Effector memory CD4-positive, alpha-beta T cell (primary cell): ENCODE data around the gene PCDHB5.
"Not testable (repeated sequence)": the region's sequence is repeated elsewhere in the genome, so short reads cannot be mapped to it uniquely, and the experiment has no call there.

Source experiments
- DNase-seq, 3 donors: peaks; one replicate each; pipeline ENCODE4 v3.0.0-alpha.2; 2020
- H3K27ac ChIP-seq: 2 replicates; pipeline ENCODE4 v1.7.0; 2013; ENCODE audit warnings: mild to moderate bottlenecking, low read length, moderate library complexity; ENCODE audit not compliant: insufficient read depth, poor library complexity, severe bottlenecking
- H3K27me3 ChIP-seq: replicated peaks from 2 replicates; pipeline ENCODE4 v1.7.0; 2013; ENCODE audit warnings: mild to moderate bottlenecking, low read length; ENCODE audit not compliant: insufficient read depth, control insufficient read depth, poor library complexity, severe bottlenecking
- H3K36me3 ChIP-seq: 2 replicates; pipeline ENCODE4 v1.7.0; 2013; ENCODE audit warnings: mild to moderate bottlenecking, low read length, moderate library complexity; ENCODE audit not compliant: control insufficient read depth, insufficient read depth
- H3K4me1 ChIP-seq: 2 replicates; pipeline ENCODE4 v1.7.0; 2013; ENCODE audit warnings: low read length, mild to moderate bottlenecking; ENCODE audit not compliant: control insufficient read depth, insufficient read depth, poor library complexity, severe bottlenecking
- H3K4me3 ChIP-seq: 2 replicates; pipeline ENCODE4 v1.7.0; 2013; ENCODE audit warnings: low read length, low read depth, mild to moderate bottlenecking; ENCODE audit not compliant: insufficient read depth, poor library complexity, severe bottlenecking
- H3K9me3 ChIP-seq: 2 replicates; pipeline ENCODE4 v1.7.0; 2013; ENCODE audit warnings: mild to moderate bottlenecking, low read length, moderate library complexity; ENCODE audit not compliant: control insufficient read depth

PCDHB5 gene

GRCh38 chr5:141119250-141119649 is 15.8 kb upstream of the PCDHB5 start:
- H3K4me1 ChIP-seq, result no peaks in the 10 kb centered on the region
- H3K27ac ChIP-seq, result no peak overlapping the region
- no peaks in the 10 kb centered on the region for H3K36me3 ChIP-seq
- no peak overlapping the region for H3K4me3 ChIP-seq
- H3K27me3 ChIP-seq, result no peaks in the 10 kb centered on the region
- no peak for DNase-seq
- no peaks in the 10 kb centered on the region for H3K9me3 ChIP-seq

- Histone ChIP-seq H3K36me3 (no peaks in the 10 kb centered on the region), H3K4me1 (no peaks in the 10 kb centered on the region), H3K27me3 (no peaks in the 10 kb centered on the region), H3K4me3 (no peak within 1 kb of the TSS), H3K27ac (no peak within 1 kb of the TSS), H3K9me3 (no peaks in the 10 kb centered on the region)
- no peak for DNase-seq
These were observed 13.4 kb upstream of the PCDHB5 start, which contains the start of gene PCDHB4 for GRCh38 chr5:141121563-141121962. Gene PCDHB4, plus strand, starts transcription at chr5:141121818. Its CDS starts 181 bp downstream, at chr5:141121999.

- Histone ChIP-seq H3K27ac (no peak overlapping the region), H3K27me3 (no peaks in the 10 kb centered on the region), H3K9me3 (no peaks in the 10 kb centered on the region), H3K36me3 (no peaks in the 10 kb centered on the region), H3K4me3 (no peak overlapping the region), H3K4me1 (no peaks in the 10 kb centered on the region)
- DNase-seq, result no peak
These were observed 13.0 kb upstream of the PCDHB5 start for GRCh38 chr5:141121985-141122384.

GRCh38 chr5:141123396-141124135 is 11.4 kb upstream of the PCDHB5 start:
- not testable (repeated sequence) for H3K9me3 ChIP-seq, DNase-seq, H3K27ac ChIP-seq, H3K4me3 ChIP-seq, H3K36me3 ChIP-seq, H3K27me3 ChIP-seq, H3K4me1 ChIP-seq

GRCh38 chr5:141127305-141127704 is 7.7 kb upstream of the PCDHB5 start:
- Histone ChIP-seq H3K4me3 (no peak overlapping the region), H3K9me3 (no peaks in the 10 kb centered on the region), H3K27me3 (no peaks in the 10 kb centered on the region), H3K27ac (no peak overlapping the region), H3K36me3 (no peaks in the 10 kb centered on the region), H3K4me1 (no peaks in the 10 kb centered on the region)
- DNase-seq, result no peak

- no peak overlapping the region for H3K27ac ChIP-seq
- no peaks in the 10 kb centered on the region for H3K4me1 ChIP-seq
- no peaks in the 10 kb centered on the region for H3K9me3 ChIP-seq
- H3K4me3 ChIP-seq, result no peak overlapping the region
- no peaks in the 10 kb centered on the region for H3K36me3 ChIP-seq
- no peak for DNase-seq
- no peaks in the 10 kb centered on the region for H3K27me3 ChIP-seq
These were observed 786 bp downstream of the PCDHB5 start for GRCh38 chr5:141135718-141136266.

GRCh38 chr5:141137346-141137745 is 2.3 kb downstream of the PCDHB5 start:
- H3K27ac ChIP-seq, H3K36me3 ChIP-seq, H3K27me3 ChIP-seq, H3K9me3 ChIP-seq, H3K4me1 ChIP-seq, DNase-seq, H3K4me3 ChIP-seq: not testable (repeated sequence)

- DNase-seq, result no peak
- H3K4me3 ChIP-seq, result no peak within 1 kb of the TSS
- no peak within 1 kb of the TSS for H3K27ac ChIP-seq
- no peaks in the 10 kb centered on the region for H3K9me3 ChIP-seq
- H3K36me3 ChIP-seq, result no peaks in the 10 kb centered on the region
- H3K27me3 ChIP-seq, result peaks cover 8% of the 10 kb centered on the region
- H3K4me1 ChIP-seq, result no peaks in the 10 kb centered on the region
These were observed 14.8 kb downstream of the PCDHB5 start, which contains the start of gene PCDHB6 for GRCh38 chr5:141149812-141150211. Gene PCDHB6, plus strand, starts transcription at chr5:141150057. Its CDS starts 201 bp downstream, at chr5:141150258.

- H3K4me1 ChIP-seq, result no peaks in the 10 kb centered on the region
These were observed 15.4 kb downstream of the PCDHB5 start for GRCh38 chr5:141150224-141150992.

GRCh38 chr5:141150993-141151325 is 16.0 kb downstream of the PCDHB5 start:
- H3K4me3 ChIP-seq, result no peak overlapping the region

More at GRCh38 chr5:141150224-141150992, 15.4 kb downstream of the PCDHB5 start:
- no peak for DNase-seq
- H3K27ac ChIP-seq, result no peak overlapping the region
- H3K4me3 ChIP-seq, result no peak overlapping the region
- H3K36me3 ChIP-seq, result no peaks in the 10 kb centered on the region
- H3K27me3 ChIP-seq, result peaks cover 8% of the 10 kb centered on the region
- H3K9me3 ChIP-seq, result no peaks in the 10 kb centered on the region

More at GRCh38 chr5:141150993-141151325, 16.0 kb downstream of the PCDHB5 start:
- Histone ChIP-seq H3K27ac (no peak overlapping the region), H3K27me3 (peaks cover 12% of the 10 kb centered on the region), H3K4me1 (no peaks in the 10 kb centered on the region), H3K36me3 (no peaks in the 10 kb centered on the region), H3K9me3 (no peaks in the 10 kb centered on the region)
- DNase-seq, result no peak
